Measurements from ENCODE around the gene AKR1D1. TPM values are rescaled to one million over a fixed set of nuclear protein-coding genes. Genes with fewer than 3 reads are reported as not detected.

AKR1D1 gene
- total RNA-seq, 1 experiment from 2014 or later = 2.3 TPM

DNA sequence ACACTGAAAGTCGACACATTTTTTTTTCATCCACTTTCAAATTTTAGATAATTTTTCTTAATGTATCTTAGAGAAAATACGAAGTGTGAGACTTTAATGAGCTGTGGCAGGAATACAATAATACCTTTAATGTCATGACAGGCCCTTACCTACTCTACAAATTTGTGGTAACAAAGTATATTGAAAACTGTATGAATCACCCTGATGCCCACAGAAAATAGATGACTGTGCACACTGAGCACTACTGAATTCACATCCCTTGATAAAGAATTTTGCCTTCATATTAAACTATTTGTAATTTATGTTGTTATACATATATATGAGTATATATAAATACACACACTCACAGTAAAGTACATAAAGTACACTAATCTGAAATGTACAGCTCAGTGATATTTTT, 51.7 kb downstream of the AKR1D1 start:
- CTCF ChIA-PET = no interaction called here
- Histone ChIP-seq H3K4me3 (ENCODE audit: low read depth, low read length) (no peak overlapping the region), H3K4me1 (peaks cover 26% of the 10 kb centered on the region), H3K36me3 (ENCODE audit: control insufficient read depth, insufficient read depth, low read length) (no peaks in the 10 kb centered on the region), H3K27me3 (replicated peaks; ENCODE audit: control insufficient read depth, insufficient read depth, low read length) (no peaks in the 10 kb centered on the region), H3K9me3 (peaks cover 49% of the 10 kb centered on the region)
- no peak for TF ChIP-seq CTCF (IDR thresholded peaks at IDR 0.05; ENCODE audit: insufficient read depth in 1 of 2, low read depth in 1 of 2, low read length in 1 of 2, severe bottlenecking in 1 of 2, unreplicated experiment in 1 of 2)
- Mint-ChIP-seq H3K27me3 (ENCODE audit: insufficient read depth, unreplicated experiment) (no peaks in the 10 kb centered on the region), H3K27ac (ENCODE audit: unreplicated experiment) (no peak overlapping the region), H3K9me3 (ENCODE audit: unreplicated experiment) (peaks cover 45% of the 10 kb centered on the region), H3K4me1 (ENCODE audit: low read depth, unreplicated experiment) (peaks cover 12% of the 10 kb centered on the region), H3K36me3 (ENCODE audit: insufficient read depth, unreplicated experiment) (peaks cover 23% of the 10 kb centered on the region), H3K4me3 (ENCODE audit: unreplicated experiment) (no peak overlapping the region)
- intact Hi-C loops (cut with micrococcal nuclease; ENCODE audit: unreplicated experiment) = loop anchor here (1.0 kb wide), 1 partner anchor 129 kb away; no protein-coding TSS in a partner anchor
- POLR2A ChIA-PET = no interaction called here
- no TSS peak for BruUV-seq (replicated peaks)
- DNase-seq = no peak

DNA sequence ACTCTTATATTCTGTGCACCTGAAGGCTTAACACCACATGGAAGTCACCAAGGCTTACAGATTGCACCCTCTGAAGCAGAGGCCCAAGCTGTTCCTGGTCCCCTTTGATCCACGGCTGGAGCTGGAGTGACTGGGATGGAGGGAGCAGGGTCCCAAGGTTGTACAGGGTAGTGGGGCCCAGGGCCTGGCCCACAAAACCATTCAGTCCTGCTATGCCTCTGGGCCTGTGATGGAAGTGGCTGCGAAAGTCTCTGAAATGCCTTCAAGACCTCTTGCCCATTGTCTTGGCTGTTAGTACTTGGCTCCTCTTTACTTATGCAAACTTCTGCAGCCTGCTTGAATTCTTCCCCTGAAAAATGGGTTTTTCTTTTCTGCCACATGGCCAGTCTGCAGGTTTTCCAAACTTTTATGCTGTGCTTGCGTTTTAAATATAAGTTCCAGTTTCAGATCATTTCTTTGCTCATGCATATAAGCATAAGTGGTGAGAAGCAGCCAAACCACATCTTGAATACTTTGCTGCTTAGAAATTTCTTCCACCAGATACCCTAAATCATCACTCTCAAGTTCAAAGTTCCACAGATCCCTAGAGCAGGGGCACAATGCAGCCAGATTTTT, 53.4 kb downstream of the AKR1D1 start:
- POLR2A ChIA-PET = no interaction called here
- CTCF ChIA-PET = no interaction called here
- Histone ChIP-seq H3K4me1 (peaks cover 26% of the 10 kb centered on the region), H3K36me3 (ENCODE audit: control insufficient read depth, insufficient read depth, low read length) (no peaks in the 10 kb centered on the region), H3K4me3 (ENCODE audit: low read depth, low read length) (no peak overlapping the region), H3K27me3 (replicated peaks; ENCODE audit: control insufficient read depth, insufficient read depth, low read length) (no peaks in the 10 kb centered on the region), H3K9me3 (peaks cover 46% of the 10 kb centered on the region)
- H3K4me1 Mint-ChIP-seq (ENCODE audit: low read depth, unreplicated experiment) = peaks cover 12% of the 10 kb centered on the region
- DNase-seq = no peak
- TF ChIP-seq CTCF (IDR thresholded peaks at IDR 0.05; ENCODE audit: insufficient read depth in 1 of 2, low read depth in 1 of 2, low read length in 1 of 2, severe bottlenecking in 1 of 2, unreplicated experiment in 1 of 2) = no peak
- H3K9me3 Mint-ChIP-seq (ENCODE audit: unreplicated experiment) = peaks cover 48% of the 10 kb centered on the region
- peaks cover 23% of the 10 kb centered on the region for H3K36me3 Mint-ChIP-seq (ENCODE audit: insufficient read depth, unreplicated experiment)
- H3K4me3 Mint-ChIP-seq (ENCODE audit: unreplicated experiment) = no peak overlapping the region
- intact Hi-C loops (cut with micrococcal nuclease; ENCODE audit: unreplicated experiment) = no loop called here
- H3K27me3 Mint-ChIP-seq (ENCODE audit: insufficient read depth, unreplicated experiment) = no peaks in the 10 kb centered on the region
- BruUV-seq (replicated peaks) = no TSS peak
- H3K27ac Mint-ChIP-seq (ENCODE audit: unreplicated experiment) = no peak overlapping the region

DNA sequence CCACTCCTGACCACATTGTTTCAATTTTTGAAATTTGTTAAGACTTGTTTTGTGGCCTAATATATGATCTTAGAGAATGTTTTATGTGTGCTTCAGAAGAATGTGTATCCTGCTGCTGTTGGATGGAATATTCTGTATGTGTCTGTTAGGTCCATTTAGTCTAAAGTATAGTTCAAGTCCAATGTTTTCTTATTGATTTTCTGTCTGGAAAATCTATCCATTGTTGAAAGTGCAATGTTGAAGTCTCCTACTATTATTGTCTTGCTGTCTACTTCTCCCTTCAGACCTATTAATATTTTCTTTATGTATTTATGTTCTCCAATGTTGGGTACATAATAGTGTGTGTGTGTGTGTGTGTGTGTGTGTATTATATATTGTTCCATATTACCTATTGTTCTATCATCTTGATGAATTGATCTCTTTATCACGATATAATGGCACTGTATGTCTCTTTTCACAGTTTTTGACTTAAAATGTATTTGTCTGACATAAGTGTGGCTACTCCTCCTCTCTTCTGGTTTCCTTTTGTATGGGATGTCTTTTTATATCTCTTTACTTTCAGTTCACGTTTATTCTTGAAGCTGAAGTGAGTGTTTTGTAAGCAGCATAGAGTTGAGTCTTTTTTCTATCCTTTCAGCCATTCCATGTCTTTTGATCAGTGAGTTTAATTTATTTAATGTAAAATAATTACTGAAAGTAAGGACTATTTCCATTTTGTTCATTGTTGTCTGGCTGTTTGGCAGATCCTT, 61.3 kb downstream of the AKR1D1 start:
- H3K27ac Mint-ChIP-seq (ENCODE audit: unreplicated experiment) = no peak overlapping the region

More for the DNA sequence above, 61.3 kb downstream of the AKR1D1 start:
- no peaks in the 10 kb centered on the region for H3K27me3 ChIP-seq (replicated peaks; ENCODE audit: control insufficient read depth, insufficient read depth, low read length)
- CTCF ChIA-PET = no interaction called here
- Mint-ChIP-seq H3K9me3 (ENCODE audit: unreplicated experiment) (peaks cover 32% of the 10 kb centered on the region), H3K27me3 (ENCODE audit: insufficient read depth, unreplicated experiment) (no peaks in the 10 kb centered on the region), H3K4me1 (ENCODE audit: low read depth, unreplicated experiment) (no peaks in the 10 kb centered on the region), H3K4me3 (ENCODE audit: unreplicated experiment) (no peak overlapping the region), H3K36me3 (ENCODE audit: insufficient read depth, unreplicated experiment) (no peaks in the 10 kb centered on the region)
- no peak for TF ChIP-seq CTCF (IDR thresholded peaks at IDR 0.05; ENCODE audit: insufficient read depth in 1 of 2, low read depth in 1 of 2, low read length in 1 of 2, severe bottlenecking in 1 of 2, unreplicated experiment in 1 of 2)
- H3K36me3 ChIP-seq (ENCODE audit: control insufficient read depth, insufficient read depth, low read length) = no peaks in the 10 kb centered on the region
- no TSS peak for BruUV-seq (replicated peaks)
- H3K9me3 ChIP-seq = 0 out of 2 replicates have a peak, but pooled peaks cover 2% of the 10 kb centered on the region
- no peak for DNase-seq
- H3K4me1 ChIP-seq = no peaks in the 10 kb centered on the region
- POLR2A ChIA-PET = no interaction called here
- H3K4me3 ChIP-seq (ENCODE audit: low read depth, low read length) = no peak overlapping the region
- intact Hi-C loops (cut with micrococcal nuclease; ENCODE audit: unreplicated experiment) = no loop called here

Data from Caco-2 (cell line).